Measurements from ENCODE around the gene CPAMD8.

CPAMD8 gene

GRCh38 chr19:17026706-17027534 lies at the start of gene CPAMD8:
Gene CPAMD8, minus strand, starts transcription at chr19:17026810. Its CDS starts 168 bp downstream, at chr19:17026642.
- no peak for DNase-seq

DNA sequence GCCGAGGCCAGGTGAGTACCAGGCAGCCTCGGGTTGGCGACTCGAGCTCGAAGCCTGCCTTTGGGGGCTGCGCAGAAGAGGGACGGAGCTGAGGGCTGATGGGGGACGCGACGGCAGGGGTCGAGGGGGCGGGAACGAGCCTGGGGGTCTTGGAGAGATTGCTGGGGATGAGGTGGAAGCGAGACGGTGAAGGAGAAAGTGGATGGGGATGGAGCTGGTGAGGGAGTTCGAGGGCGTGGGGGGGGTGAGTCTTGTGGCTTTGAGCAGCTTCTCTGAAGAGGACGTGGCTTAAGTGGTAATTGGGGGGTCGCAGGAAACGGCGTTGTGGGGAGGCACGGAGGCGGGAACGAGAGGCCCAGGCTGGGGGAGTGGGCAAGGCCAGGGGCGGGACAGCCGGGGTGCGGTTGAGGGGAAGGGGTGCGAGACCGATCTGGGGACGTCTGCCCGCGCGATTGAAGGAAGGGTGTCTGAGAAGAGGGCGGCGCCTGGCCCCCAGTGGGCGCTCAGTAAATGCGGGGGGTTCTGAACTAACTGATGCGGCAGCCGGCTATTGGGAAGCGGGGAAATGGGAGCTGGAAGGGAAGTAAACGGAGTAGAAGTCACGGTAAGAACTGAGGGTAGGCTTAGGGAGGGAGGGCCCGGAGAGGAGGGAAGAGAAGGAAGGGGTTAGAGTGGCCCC lies 49.4 kb upstream of the CPAMD8 start:
- DNase-seq = peak; percentile 43 to 62

DNA sequence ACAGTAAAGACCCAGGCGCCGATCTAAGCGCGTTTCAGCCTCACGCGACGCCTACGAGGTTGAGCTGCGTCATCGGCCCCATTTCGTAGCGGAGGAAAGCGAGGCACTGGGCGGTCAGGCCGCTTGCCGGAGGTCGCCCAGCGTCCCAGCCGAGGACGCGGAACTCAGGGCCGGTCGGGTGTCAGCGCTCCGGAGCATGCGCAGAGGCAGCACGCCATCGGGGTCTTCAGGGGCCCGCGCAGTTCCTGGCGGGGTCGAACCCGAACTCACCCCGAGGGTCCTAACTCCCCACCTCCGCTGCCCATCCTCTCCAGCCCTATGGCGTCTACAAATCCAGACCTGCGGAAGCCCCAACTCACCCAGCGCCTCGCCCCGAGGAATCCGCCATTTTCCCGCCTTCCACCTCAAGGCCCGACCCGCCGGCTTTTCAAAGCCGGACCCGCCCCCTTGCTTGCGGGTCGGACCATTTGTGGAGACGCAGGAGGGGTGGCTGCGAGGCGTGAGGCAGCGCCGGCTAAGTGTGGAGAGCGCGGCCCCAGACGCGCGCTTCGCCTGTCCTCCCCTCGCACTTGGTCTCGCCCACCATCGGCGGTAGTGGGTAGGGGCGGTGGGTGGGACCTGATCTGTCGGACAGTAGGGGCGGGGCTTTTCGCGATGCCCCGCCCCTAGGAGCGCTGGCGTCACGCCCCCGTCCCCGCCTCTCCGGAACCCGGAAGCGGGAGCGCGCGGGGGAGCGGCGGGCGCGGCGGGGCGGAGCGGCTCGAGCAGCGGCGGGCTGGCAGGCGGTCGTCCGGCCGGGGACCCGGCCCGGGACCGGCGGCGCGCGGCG lies 48.6 kb upstream of the CPAMD8 start, which contains the start of the genes HAUS8 and MYO9B:
Gene HAUS8, minus strand, starts transcription at position 418 of the 829 bp plus-strand sequence. Its CDS starts 30 bp downstream, at position 388.
Gene MYO9B, plus strand, starts transcription at position 743 of the 829 bp plus-strand sequence. CDS start 25,941 bp downstream, outside the sequence.
- DNase-seq = peak; percentile 99 to 100

- no peak for DNase-seq
Observed at GRCh38 chr19:17074634-17075034, 48.0 kb upstream of the CPAMD8 start.

DNA sequence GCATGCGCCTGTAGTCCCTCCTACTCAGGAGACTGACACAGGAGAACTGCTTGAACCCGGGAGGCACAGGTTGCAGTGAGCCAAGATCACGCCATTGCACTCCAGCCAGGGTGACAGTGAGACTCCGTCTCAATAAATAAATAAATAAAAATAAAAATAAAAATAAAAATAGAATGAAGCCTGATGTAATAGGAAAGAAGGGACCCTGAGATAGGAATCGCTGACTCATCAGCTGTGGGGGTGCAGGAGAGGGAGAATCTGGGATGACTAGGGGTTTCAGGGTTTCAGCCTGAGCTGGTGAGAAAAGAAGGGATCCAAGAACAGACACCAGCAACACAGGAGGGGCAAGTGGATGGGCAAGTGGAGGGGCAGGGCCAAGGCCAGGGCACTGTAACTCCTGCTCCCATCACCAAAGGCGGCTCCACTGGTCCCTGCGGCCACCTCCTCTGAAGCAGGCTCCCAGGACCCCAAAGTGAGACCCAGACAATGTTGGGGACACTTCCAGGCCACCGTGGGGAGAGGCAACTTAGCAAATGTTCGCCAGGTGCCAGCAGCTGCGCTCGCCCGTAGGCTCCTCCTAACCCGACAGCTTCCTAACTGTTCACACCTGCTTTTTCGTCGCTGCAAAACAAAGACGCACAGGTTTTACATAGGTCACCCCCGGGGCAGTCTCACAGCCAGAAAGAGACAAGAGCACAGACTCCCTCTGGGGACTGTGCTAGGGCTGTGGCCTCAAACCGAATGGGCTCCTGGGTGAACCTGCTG lies 47.4 kb upstream of the CPAMD8 start:
- no peak for DNase-seq

- no peak for DNase-seq
Observed at GRCh38 chr19:17070912-17071311, 44.3 kb upstream of the CPAMD8 start.

GRCh38 chr19:17070421-17070820 lies 43.8 kb upstream of the CPAMD8 start:
- no peak for DNase-seq

DNA sequence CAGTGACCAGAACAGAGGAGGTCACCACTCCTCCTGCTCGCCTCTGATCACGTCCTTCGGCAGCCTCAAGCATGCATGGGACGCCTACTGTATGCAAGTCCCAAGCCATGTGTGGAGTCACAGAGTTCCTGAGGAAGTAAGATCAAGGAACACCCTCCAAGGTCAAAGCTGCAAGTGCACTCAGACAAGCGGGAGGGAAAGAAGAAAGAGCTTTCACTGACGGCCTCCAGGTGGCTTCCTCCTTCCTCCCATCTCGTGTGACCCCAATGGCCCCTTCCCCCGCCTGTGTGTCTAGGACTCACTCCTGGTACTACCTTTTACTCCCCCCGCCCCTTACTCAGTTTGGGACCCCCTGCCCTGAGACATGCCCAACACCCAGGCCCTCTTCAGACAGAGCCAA lies 42.6 kb upstream of the CPAMD8 start:
- no peak for DNase-seq

GRCh38 chr19:17063428-17063827 lies 36.8 kb upstream of the CPAMD8 start:
- DNase-seq = no peak

- no peak for DNase-seq
Observed at GRCh38 chr19:17061691-17062090, 35.1 kb upstream of the CPAMD8 start.

DNA sequence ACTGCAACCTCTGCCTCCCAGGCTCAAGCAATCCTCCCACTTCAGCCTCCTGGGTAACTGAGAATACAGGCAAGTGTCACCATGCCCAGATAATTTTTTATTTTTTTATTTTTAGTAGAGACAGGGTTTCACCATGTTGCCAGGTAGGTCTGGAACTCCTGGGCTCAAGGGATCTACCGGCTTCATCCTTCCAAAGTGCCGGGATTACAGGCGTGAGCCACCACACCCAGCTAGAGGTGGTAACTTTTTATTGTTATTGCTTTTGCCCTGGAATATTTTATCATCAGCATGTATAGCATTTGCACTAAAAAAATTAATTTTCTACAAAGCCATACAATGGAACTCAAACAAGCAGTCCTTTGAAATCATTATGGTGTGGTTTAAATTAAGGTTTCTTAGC lies 34.6 kb upstream of the CPAMD8 start:
- DNase-seq = no peak

DNA sequence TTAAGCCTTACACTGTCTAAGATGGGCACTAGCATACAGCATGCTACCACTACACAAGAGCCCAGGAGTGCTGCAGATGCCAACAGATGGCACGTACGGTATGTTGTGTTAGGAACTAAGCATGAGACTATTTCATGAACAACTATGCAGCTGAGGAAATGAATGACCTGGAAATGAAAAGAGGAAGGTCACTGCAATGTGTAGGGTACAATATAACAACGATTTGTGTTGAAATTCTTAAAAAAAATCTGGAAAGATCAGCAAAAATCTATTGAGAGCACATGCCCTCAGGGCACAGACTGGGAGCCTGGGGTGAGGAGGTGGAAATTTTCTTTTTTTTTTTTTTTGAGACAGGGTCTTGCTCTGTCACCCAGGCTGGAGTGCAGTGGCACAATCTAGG lies 34.2 kb upstream of the CPAMD8 start:
- DNase-seq = peak; percentile 52 to 67

- DNase-seq = no peak
Observed at GRCh38 chr19:17058236-17058635, 31.6 kb upstream of the CPAMD8 start.

- no peak for DNase-seq
Observed at GRCh38 chr19:17055636-17056035, 29.0 kb upstream of the CPAMD8 start.

- DNase-seq = no peak
Observed at GRCh38 chr19:17054746-17055145, 28.1 kb upstream of the CPAMD8 start.

DNA sequence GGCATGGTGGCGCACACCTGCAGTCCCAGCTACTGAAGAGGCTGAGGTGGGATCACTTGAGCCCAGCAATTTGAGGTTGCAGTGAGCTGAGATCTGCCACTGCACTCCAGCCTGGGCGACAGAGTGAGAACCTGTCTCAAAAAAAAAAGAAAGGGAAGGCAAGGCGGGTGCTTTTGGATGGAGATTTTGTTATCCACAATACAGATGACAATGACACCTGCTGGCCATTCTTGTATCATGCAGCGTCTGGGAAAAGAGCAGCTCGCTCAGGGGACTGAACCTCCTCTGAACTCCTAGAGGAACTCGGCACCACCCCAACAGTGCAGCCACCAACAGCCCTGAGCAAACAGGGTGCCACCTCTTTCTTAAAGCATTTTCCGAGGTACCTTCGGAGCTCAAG lies 25.8 kb upstream of the CPAMD8 start:
- peak; percentile 35 to 72 for DNase-seq

DNA sequence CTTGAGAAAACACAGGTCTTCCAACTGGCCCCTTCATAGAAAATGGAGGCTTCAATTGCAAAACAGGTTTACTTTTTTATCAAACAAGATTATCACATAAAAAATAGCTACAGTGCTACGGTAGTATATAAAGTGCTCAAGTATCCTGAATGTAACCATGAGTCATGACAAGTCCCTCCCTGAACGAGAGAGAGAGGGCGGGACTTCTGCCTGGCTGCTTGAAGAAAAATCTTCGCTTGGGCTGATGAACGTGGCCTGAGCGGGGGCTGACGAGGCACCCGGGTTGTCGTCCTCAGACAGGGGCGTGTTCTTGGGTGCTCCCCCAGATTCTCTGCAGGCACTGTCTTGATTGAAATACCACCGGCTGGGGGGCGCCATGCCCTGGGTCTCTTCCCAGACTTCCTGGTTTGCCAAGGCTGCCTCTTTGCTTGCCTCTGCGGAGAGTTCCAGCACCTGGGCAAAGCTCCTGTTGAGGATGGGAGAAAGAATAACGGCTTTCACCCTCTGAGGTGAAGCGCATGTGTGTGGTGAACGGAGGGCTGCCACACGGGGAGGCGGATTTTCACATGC lies 23.2 kb upstream of the CPAMD8 start:
- DNase-seq = no peak

GRCh38 chr19:17048885-17049453 lies 22.4 kb upstream of the CPAMD8 start:
- no peak for DNase-seq

DNA sequence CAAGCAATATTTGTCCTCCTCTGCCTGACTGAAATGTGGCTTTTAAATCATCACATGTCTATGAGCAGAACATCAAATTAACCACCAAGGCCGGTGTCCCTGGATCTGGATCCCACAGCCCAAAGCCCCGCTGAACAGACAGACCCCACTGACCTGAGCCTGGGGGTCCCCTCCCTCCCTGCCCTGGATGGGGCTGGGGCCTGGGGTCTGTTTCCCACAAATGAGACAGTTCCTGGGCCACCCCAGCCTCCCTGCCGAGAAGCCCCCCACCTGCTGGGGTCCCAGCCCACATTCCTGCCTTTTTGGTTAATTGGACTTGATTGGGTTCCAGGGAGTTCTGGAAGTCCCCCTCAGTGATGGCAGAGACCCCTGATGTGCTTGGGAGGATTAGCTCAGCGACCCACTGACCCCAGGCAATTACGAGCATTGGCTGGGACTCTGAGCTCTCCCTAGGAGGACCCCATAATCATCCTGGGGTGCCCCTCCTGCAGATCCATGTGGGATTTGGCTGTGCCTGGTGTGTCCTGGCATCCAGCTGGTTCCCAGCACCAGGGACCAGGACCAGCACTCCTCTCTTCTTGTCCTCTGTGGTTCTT lies 19.4 kb upstream of the CPAMD8 start:
- DNase-seq = no peak

DNA sequence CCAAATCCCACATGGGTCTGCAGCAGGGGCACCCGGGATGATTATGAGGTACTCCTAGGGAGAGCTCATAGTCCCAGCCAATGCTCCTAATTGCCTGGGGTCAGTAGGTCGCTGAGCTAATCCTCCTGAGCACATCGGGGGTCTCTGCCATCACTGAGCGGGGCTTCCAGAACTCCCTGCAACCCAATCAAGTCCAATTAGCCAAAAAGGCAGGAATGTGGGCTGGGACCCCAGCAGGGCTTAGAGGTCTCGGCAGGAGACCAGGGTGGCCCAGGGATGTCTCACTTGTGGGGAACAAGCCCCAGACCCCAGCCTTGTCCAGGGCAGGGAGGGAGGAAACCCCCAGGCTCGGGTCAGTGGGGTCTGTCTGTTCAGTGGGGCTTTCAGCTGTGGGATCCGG lies 17.1 kb upstream of the CPAMD8 start:
- DNase-seq = no peak

- no peak for DNase-seq
Observed at GRCh38 chr19:17041976-17042375, 15.4 kb upstream of the CPAMD8 start.
